Activated naive CD8-positive, alpha-beta T cell treated with anti-CD3 and anti-CD28 coated beads, Interleukin-2, amount 50 U/mL, for 24 hours (primary cell): Measurements from ENCODE around the gene RASSF10.

Experiments
- ATAC-seq: fragments of 150-1000 bp; cut with Tn5 transposase; one replicate; pipeline ENCODE4 v1.10.0; 2021
- DNase-seq: peaks from one replicate; pipeline ENCODE4 v3.0.0; 2021
- H3K27ac Mint-ChIP-seq: one replicate; pipeline ENCODE4 v1.8.0; 2021; ENCODE audit warnings: mild to moderate bottlenecking, mixed read lengths
- H3K27me3 Mint-ChIP-seq: one replicate; pipeline ENCODE4 v1.8.0; 2021; ENCODE audit warnings: mixed read lengths
- H3K36me3 Mint-ChIP-seq: one replicate; pipeline ENCODE4 v1.8.0; 2021; ENCODE audit warnings: low read depth, mixed read lengths
- H3K4me1 Mint-ChIP-seq: one replicate; pipeline ENCODE4 v1.8.0; 2021; ENCODE audit warnings: mixed read lengths
- H3K4me3 Mint-ChIP-seq: one replicate; pipeline ENCODE4 v1.8.0; 2021; ENCODE audit warnings: mild to moderate bottlenecking, moderate library complexity, mixed read lengths
- H3K9me3 Mint-ChIP-seq: one replicate; pipeline ENCODE4 v1.8.0; 2021; ENCODE audit warnings: mixed read lengths

Gene RASSF10

DNA sequence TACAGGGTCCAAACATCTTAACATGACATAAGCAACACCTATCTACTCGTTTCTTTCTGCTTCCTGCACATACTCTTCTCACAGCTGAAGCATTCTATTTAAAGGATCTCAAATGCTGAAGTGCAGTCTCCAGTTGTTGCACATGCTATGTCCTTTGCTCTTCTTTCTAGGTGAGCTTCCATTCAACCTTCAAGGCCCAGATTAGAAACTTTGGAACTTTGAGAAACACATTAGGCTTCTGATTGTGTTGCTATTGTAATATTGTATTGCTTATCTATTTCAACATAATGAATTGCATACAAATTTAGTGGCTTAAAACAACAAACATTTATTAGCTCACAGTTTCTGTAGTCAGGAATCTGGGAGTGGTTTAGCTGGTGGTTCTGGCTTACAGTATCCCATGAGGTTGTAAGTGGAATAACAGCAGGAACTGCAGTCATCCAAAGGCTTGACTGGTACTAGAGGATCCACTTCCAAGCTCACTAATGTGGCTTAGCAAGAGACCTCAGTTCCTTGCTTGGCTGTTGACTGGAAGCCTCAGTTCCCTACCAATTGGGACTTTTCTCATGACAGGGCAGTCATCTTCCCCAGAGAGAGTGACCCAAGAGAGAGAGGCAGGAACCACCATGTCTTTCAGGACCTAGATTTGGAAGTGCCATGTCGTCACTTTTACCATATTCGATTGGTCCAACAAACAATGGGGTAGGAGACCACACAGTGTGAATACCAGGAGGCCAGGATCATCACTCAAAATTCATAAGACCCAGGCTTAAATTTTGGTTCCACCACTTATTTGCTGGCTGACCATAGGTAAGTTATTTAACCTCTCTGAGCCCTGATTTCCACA, 27.2 kb upstream of the RASSF10 start:
- Mint-ChIP-seq H3K36me3 (no peaks in the 10 kb centered on the region), H3K4me3 (no peak overlapping the region), H3K27ac (no peak overlapping the region), H3K9me3 (no peaks in the 10 kb centered on the region), H3K27me3 (peaks cover 3% of the 10 kb centered on the region), H3K4me1 (no peaks in the 10 kb centered on the region)
- no peak for ATAC-seq
- no peak for DNase-seq

GRCh38 chr11:12983336-12983735, 25.8 kb upstream of the RASSF10 start:
- Mint-ChIP-seq H3K27me3 (peaks cover 3% of the 10 kb centered on the region), H3K4me3 (no peak overlapping the region), H3K27ac (no peak overlapping the region), H3K9me3 (no peaks in the 10 kb centered on the region), H3K36me3 (no peaks in the 10 kb centered on the region), H3K4me1 (no peaks in the 10 kb centered on the region)
- ATAC-seq (no peak), DNase-seq (no peak)

DNA sequence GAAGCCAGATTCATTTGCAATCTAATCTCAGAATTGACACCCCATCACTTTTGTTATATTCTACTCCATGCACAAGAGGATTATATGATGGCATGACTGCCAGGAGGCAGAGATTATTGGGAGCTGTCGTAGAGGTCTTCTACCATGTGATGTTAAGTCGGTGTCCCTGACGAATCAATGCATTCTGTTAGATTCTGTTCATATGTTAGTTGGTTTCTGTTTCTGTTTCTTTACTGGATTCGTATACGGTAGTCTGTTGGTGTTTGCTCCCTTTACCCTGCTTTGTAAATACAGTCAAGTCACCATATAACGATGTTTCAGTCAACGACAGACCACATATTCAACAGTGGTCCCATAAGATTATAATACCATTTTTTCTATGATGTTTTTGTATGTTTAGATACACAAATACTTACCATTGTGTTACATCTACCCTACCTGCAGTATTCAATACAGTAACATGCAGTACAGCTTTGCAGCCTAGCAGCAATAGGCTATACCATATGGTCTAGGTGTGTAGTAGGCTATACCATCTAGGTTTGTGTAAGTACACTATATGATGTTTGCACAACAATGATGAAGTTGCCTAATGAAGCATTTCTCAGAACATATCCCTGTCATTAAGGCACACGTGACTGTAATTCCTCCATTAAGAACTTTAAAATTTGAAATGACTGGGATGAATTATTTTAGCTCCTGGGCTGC, 22.8 kb upstream of the RASSF10 start:
- DNase-seq (no peak), ATAC-seq (no peak)
- no peak overlapping the region for H3K4me3 Mint-ChIP-seq
- H3K27ac Mint-ChIP-seq, result no peak overlapping the region
- no peaks in the 10 kb centered on the region for H3K4me1 Mint-ChIP-seq
- no peaks in the 10 kb centered on the region for H3K36me3 Mint-ChIP-seq
- H3K27me3 Mint-ChIP-seq, result peaks cover 3% of the 10 kb centered on the region
- H3K9me3 Mint-ChIP-seq, result no peaks in the 10 kb centered on the region

GRCh38 chr11:12989428-12990161, 19.5 kb upstream of the RASSF10 start:
- Mint-ChIP-seq H3K9me3 (no peaks in the 10 kb centered on the region), H3K27ac (no peak overlapping the region), H3K27me3 (peaks cover 3% of the 10 kb centered on the region), H3K36me3 (no peaks in the 10 kb centered on the region), H3K4me3 (no peak overlapping the region), H3K4me1 (no peaks in the 10 kb centered on the region)
- ATAC-seq (no peak), DNase-seq (no peak)

DNA sequence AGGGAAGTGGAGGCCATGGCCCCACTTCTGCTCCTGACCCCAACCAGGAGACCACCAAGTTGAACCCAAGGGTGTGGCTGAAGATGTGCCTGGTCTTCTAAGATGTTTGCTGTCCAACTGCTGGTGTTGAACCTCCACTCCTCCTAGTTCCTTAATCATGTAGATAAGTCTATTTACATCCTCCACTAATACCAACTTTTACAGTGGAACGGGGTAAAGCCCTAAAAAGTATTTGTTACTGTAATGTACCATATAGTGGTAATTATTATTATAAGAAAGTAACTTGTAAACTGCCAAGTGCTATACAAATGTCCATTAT, 19.0 kb upstream of the RASSF10 start:
- DNase-seq (no peak), ATAC-seq (no peak)
- no peaks in the 10 kb centered on the region for H3K9me3 Mint-ChIP-seq
- no peaks in the 10 kb centered on the region for H3K36me3 Mint-ChIP-seq
- no peaks in the 10 kb centered on the region for H3K4me1 Mint-ChIP-seq
- no peak overlapping the region for H3K4me3 Mint-ChIP-seq
- H3K27me3 Mint-ChIP-seq, result peaks cover 3% of the 10 kb centered on the region
- H3K27ac Mint-ChIP-seq, result no peak overlapping the region

GRCh38 chr11:12991426-12991825, 17.7 kb upstream of the RASSF10 start:
- no peak overlapping the region for H3K4me3 Mint-ChIP-seq
- H3K27ac Mint-ChIP-seq, result no peak overlapping the region
- H3K36me3 Mint-ChIP-seq, result no peaks in the 10 kb centered on the region
- ATAC-seq, result no peak
- H3K27me3 Mint-ChIP-seq, result peaks cover 3% of the 10 kb centered on the region
- no peaks in the 10 kb centered on the region for H3K4me1 Mint-ChIP-seq
- peaks cover 6% of the 10 kb centered on the region for H3K9me3 Mint-ChIP-seq
- no peak for DNase-seq

DNA sequence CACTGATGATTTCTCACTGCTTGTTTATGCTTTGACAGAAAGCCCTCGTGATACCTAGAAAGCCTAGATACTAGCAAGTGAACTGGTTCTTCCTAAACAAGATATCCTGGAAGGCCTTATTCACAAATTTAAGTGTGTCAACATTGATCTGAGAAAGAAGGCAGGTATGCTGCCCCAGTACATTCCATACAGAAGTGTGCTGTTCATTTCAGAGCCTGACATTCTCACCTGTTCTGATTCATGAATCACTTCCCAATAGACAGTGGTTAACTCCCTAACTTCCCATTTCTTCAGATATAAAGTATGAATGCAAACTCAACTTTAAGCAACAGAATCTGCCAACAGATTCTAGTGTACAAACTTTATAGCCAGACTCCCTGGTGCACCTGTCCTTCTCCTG, 15.5 kb upstream of the RASSF10 start:
- Mint-ChIP-seq H3K4me3 (no peak overlapping the region), H3K4me1 (no peaks in the 10 kb centered on the region), H3K9me3 (peaks cover 6% of the 10 kb centered on the region), H3K27me3 (peaks cover 5% of the 10 kb centered on the region), H3K36me3 (no peaks in the 10 kb centered on the region), H3K27ac (no peak overlapping the region)
- DNase-seq (no peak), ATAC-seq (no peak)

- Mint-ChIP-seq H3K36me3 (no peaks in the 10 kb centered on the region), H3K27ac (no peak overlapping the region), H3K4me3 (no peak overlapping the region), H3K27me3 (peaks cover 7% of the 10 kb centered on the region), H3K4me1 (no peaks in the 10 kb centered on the region), H3K9me3 (peaks cover 6% of the 10 kb centered on the region)
- ATAC-seq (no peak), DNase-seq (no peak)
Measured at GRCh38 chr11:12994476-12994875, 14.6 kb upstream of the RASSF10 start.

DNA sequence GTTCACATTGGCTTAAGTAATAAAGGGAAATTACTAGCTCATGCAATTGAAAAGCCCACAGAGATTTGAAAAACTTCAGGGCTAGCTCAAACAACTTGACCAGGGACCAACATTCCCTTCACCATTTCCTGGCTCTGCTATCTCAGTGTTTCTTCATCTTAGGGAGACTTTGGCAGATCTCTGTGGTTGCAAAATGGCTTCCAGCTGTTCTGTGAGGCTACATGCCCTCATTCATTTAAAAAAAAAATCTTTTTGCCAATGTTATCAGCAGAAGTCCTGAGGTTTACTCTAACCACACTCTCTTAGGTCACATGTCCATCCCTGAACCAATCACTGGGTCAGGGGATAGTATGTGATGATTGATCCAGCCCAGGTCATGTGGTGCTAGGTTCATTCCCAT, 13.9 kb upstream of the RASSF10 start:
- Mint-ChIP-seq H3K4me3 (no peak overlapping the region), H3K4me1 (no peaks in the 10 kb centered on the region)
- no peak for ATAC-seq

GRCh38 chr11:12995823-12996222, 13.3 kb upstream of the RASSF10 start:
- ATAC-seq (no peak), DNase-seq (no peak)
- H3K4me3 Mint-ChIP-seq, result no peak overlapping the region
- no peaks in the 10 kb centered on the region for H3K36me3 Mint-ChIP-seq
- peaks cover 6% of the 10 kb centered on the region for H3K9me3 Mint-ChIP-seq
- H3K27ac Mint-ChIP-seq, result no peak overlapping the region
- peaks cover 13% of the 10 kb centered on the region for H3K27me3 Mint-ChIP-seq
- H3K4me1 Mint-ChIP-seq, result no peaks in the 10 kb centered on the region

More for the DNA sequence above, 13.9 kb upstream of the RASSF10 start:
- Mint-ChIP-seq H3K27me3 (peaks cover 9% of the 10 kb centered on the region), H3K27ac (no peak overlapping the region), H3K9me3 (peaks cover 6% of the 10 kb centered on the region), H3K36me3 (no peaks in the 10 kb centered on the region)
- no peak for DNase-seq

GRCh38 chr11:12997168-12997567, 11.9 kb upstream of the RASSF10 start:
- peaks cover 15% of the 10 kb centered on the region for H3K27me3 Mint-ChIP-seq
- no peak overlapping the region for H3K27ac Mint-ChIP-seq
- ATAC-seq, result no peak
- H3K4me1 Mint-ChIP-seq, result no peaks in the 10 kb centered on the region
- H3K9me3 Mint-ChIP-seq, result peaks cover 6% of the 10 kb centered on the region
- no peak for DNase-seq
- no peak overlapping the region for H3K4me3 Mint-ChIP-seq
- H3K36me3 Mint-ChIP-seq, result no peaks in the 10 kb centered on the region

- no peak for ATAC-seq
- H3K27me3 Mint-ChIP-seq, result peaks cover 20% of the 10 kb centered on the region
- no peak overlapping the region for H3K27ac Mint-ChIP-seq
- H3K4me1 Mint-ChIP-seq, result no peaks in the 10 kb centered on the region
- H3K4me3 Mint-ChIP-seq, result no peak overlapping the region
- no peak for DNase-seq
- no peaks in the 10 kb centered on the region for H3K36me3 Mint-ChIP-seq
- H3K9me3 Mint-ChIP-seq, result peaks cover 6% of the 10 kb centered on the region
Measured at GRCh38 chr11:12998336-12998735, 10.8 kb upstream of the RASSF10 start.

GRCh38 chr11:12999597-12999996, 9.5 kb upstream of the RASSF10 start:
- ATAC-seq, result no peak
- H3K9me3 Mint-ChIP-seq, result peaks cover 6% of the 10 kb centered on the region
- DNase-seq, result no peak
- no peaks in the 10 kb centered on the region for H3K36me3 Mint-ChIP-seq
- no peaks in the 10 kb centered on the region for H3K4me1 Mint-ChIP-seq
- H3K27me3 Mint-ChIP-seq, result peaks cover 24% of the 10 kb centered on the region
- H3K27ac Mint-ChIP-seq, result no peak overlapping the region
- no peak overlapping the region for H3K4me3 Mint-ChIP-seq

- no peaks in the 10 kb centered on the region for H3K4me1 Mint-ChIP-seq
- H3K9me3 Mint-ChIP-seq, result peaks cover 6% of the 10 kb centered on the region
- no peak overlapping the region for H3K27ac Mint-ChIP-seq
- H3K4me3 Mint-ChIP-seq, result no peak overlapping the region
- no peaks in the 10 kb centered on the region for H3K36me3 Mint-ChIP-seq
- ATAC-seq, result no peak
- no peak for DNase-seq
- H3K27me3 Mint-ChIP-seq, result peaks cover 25% of the 10 kb centered on the region
Measured at GRCh38 chr11:13000116-13000515, 9.0 kb upstream of the RASSF10 start.

GRCh38 chr11:13000721-13001120, 8.4 kb upstream of the RASSF10 start:
- Mint-ChIP-seq H3K27me3 (peaks cover 28% of the 10 kb centered on the region), H3K4me1 (no peaks in the 10 kb centered on the region), H3K9me3 (peaks cover 5% of the 10 kb centered on the region), H3K4me3 (no peak overlapping the region), H3K27ac (no peak overlapping the region), H3K36me3 (no peaks in the 10 kb centered on the region)
- no peak for DNase-seq
- no peak for ATAC-seq
